PC-3 (cell line): Measurements from ENCODE around the gene YIF1B.

Experiments
- CTCF ChIP-seq: fragments of 300-600 bp; sonication (generic); conservative IDR thresholded peaks from 2 replicates; pipeline ENCODE4 v1.5.1; 2017; ENCODE audit warnings: antibody characterized with exemption, low read depth, mild to moderate bottlenecking, low read length
- EZH2 ChIP-seq: fragments of 300-600 bp; sonication (generic); IDR thresholded peaks from one replicate; pipeline ENCODE4 v1.6.1; 2017; ENCODE audit warnings: antibody characterized with exemption, mild to moderate bottlenecking, low read length; ENCODE audit not compliant: unreplicated experiment

- TF ChIP-seq CTCF: no peak
- no peak for TF ChIP-seq EZH2
These were observed 51.9 kb downstream of the YIF1B start for GRCh38 chr19:38263689-38264485.
